Suprapubic skin (tissue), 4 donors: ENCODE measurements around the gene ZNF521. TPM values are rescaled to one million over a fixed set of nuclear protein-coding genes. Genes with fewer than 3 reads are reported as not detected.

Experiments
- DNase-seq, 2 donors: peaks; one replicate each; pipeline ENCODE4 v3.0.0-alpha.2; 2019; ENCODE audit warnings: low spot score in 2 of 2
- H3K27ac ChIP-seq: fragments of 200-600 bp; sonication (generic); one replicate; pipeline ENCODE4 v1.5.1; 2019
- H3K27me3 ChIP-seq: fragments of 200-600 bp; sonication (generic); one replicate; pipeline ENCODE4 v1.5.1; 2019
- H3K36me3 ChIP-seq: fragments of 200-600 bp; sonication (generic); one replicate; pipeline ENCODE4 v1.5.1; 2019
- H3K4me1 ChIP-seq: fragments of 200-600 bp; sonication (generic); one replicate; pipeline ENCODE4 v1.5.1; 2019
- H3K4me3 ChIP-seq: fragments of 200-600 bp; sonication (generic); one replicate; pipeline ENCODE4 v1.5.1; 2019; ENCODE audit warnings: mild to moderate bottlenecking
- H3K9me3 ChIP-seq: fragments of 200-600 bp; sonication (generic); one replicate; pipeline ENCODE4 v1.5.1; 2019
- CTCF ChIP-seq, 2 donors: fragments of 200-600 bp in 1 of 2; fragments of 450-650 bp in 1 of 2; sonication (generic) in 1 of 2; IDR thresholded peaks; one replicate each; pipeline ENCODE4 v1.5.1; 2016 to 2019; ENCODE audit warnings: antibody characterized with exemption in 2 of 2, mild to moderate bottlenecking in 1 of 2, moderate library complexity in 1 of 2
- EP300 ChIP-seq: sonication (generic); formaldehyde crosslinking; IDR thresholded peaks from one replicate; pipeline ENCODE4 v1.6.1; 2017; ENCODE audit warnings: antibody characterized with exemption
- POLR2A ChIP-seq, 2 donors: fragments of 450-650 bp; IDR thresholded peaks; one replicate each; pipeline ENCODE4 v1.6.1; 2017; ENCODE audit warnings: antibody characterized with exemption in 2 of 2, mild to moderate bottlenecking in 2 of 2, moderate library complexity in 2 of 2
- POLR2AphosphoS5 ChIP-seq, 3 donors: sonication (generic); formaldehyde crosslinking; IDR thresholded peaks; one replicate each; pipeline ENCODE4 v1.6.1; 2017; ENCODE audit warnings: antibody characterized with exemption in 3 of 3
- WGBS: methylation state at CpG from one replicate; pipeline ENCODE4 v1.1.5; 2018; 5-methylcytosine and 5-hydroxymethylcytosine counted together
- total RNA-seq, 4 donors: library from RNA; depleted of rRNA; stranded (reverse); fragments of >200 nt; gene quantifications; one replicate each; pipeline ENCODE4 v1.1.0, GENCODE V29; 2016

ZNF521 gene
- total RNA-seq, 4 donors from 2014 or later = 6.4 to 13.2 (median 10.1) TPM

- 66% methylated on average over 3 of the region's 3 CpGs for WGBS
These were observed 258.8 kb downstream of the ZNF521 start for GRCh38 chr18:25093141-25093540.

GRCh38 chr18:25089470-25089869, 262.5 kb downstream of the ZNF521 start:
- H3K27ac ChIP-seq = no peak overlapping the region
- no peaks in the 10 kb centered on the region for H3K9me3 ChIP-seq
- no peaks in the 10 kb centered on the region for H3K4me1 ChIP-seq
- no peak overlapping the region for H3K4me3 ChIP-seq
- WGBS = 96% methylated on average over 6 of the region's 6 CpGs
- TF ChIP-seq POLR2AphosphoS5 (IDR thresholded peaks at IDR 0.05) (no peak), CTCF (IDR thresholded peaks at IDR 0.05) (no peak), EP300 (no peak), POLR2A (IDR thresholded peaks at IDR 0.05) (no peak)
- peaks cover 10% of the 10 kb centered on the region for H3K36me3 ChIP-seq
- H3K27me3 ChIP-seq = no peaks in the 10 kb centered on the region
- DNase-seq = no peak

More at GRCh38 chr18:25093141-25093540, 258.8 kb downstream of the ZNF521 start:
- Histone ChIP-seq H3K4me1 (no peaks in the 10 kb centered on the region), H3K36me3 (peaks cover 10% of the 10 kb centered on the region), H3K4me3 (no peak overlapping the region), H3K27me3 (no peaks in the 10 kb centered on the region), H3K27ac (no peak overlapping the region), H3K9me3 (no peaks in the 10 kb centered on the region)
- TF ChIP-seq POLR2AphosphoS5 (IDR thresholded peaks at IDR 0.05) (no peak), CTCF (IDR thresholded peaks at IDR 0.05) (no peak), EP300 (no peak)
- DNase-seq = no peak

- peaks cover 9% of the 10 kb centered on the region for H3K36me3 ChIP-seq
- H3K9me3 ChIP-seq = no peaks in the 10 kb centered on the region
- no peak for TF ChIP-seq POLR2A (IDR thresholded peaks at IDR 0.05)
- DNase-seq = no peak
- H3K4me3 ChIP-seq = no peak overlapping the region
- no peak overlapping the region for H3K27ac ChIP-seq
- 87% methylated on average over 2 of the region's 2 CpGs for WGBS
- no peaks in the 10 kb centered on the region for H3K27me3 ChIP-seq
- no peaks in the 10 kb centered on the region for H3K4me1 ChIP-seq
These were observed 265.1 kb downstream of the ZNF521 start for GRCh38 chr18:25086876-25087275.

- H3K4me3 ChIP-seq = no peak overlapping the region
- DNase-seq = no peak
- H3K27me3 ChIP-seq = no peaks in the 10 kb centered on the region
- 97% methylated on average over 8 of the region's 8 CpGs for WGBS
- no peaks in the 10 kb centered on the region for H3K4me1 ChIP-seq
- H3K9me3 ChIP-seq = no peaks in the 10 kb centered on the region
- TF ChIP-seq POLR2AphosphoS5 (IDR thresholded peaks at IDR 0.05) (no peak), EP300 (no peak), CTCF (IDR thresholded peaks at IDR 0.05) (no peak), POLR2A (IDR thresholded peaks at IDR 0.05) (no peak)
- peaks cover 4% of the 10 kb centered on the region for H3K36me3 ChIP-seq
- H3K27ac ChIP-seq = no peak overlapping the region
These were observed 271.0 kb downstream of the ZNF521 start for GRCh38 chr18:25081001-25081400.

- Histone ChIP-seq H3K27ac (no peak overlapping the region), H3K36me3 (peaks cover 4% of the 10 kb centered on the region), H3K4me1 (no peaks in the 10 kb centered on the region), H3K27me3 (no peaks in the 10 kb centered on the region), H3K9me3 (no peaks in the 10 kb centered on the region), H3K4me3 (no peak overlapping the region)
- TF ChIP-seq EP300 = no peak
- no peak for TF ChIP-seq POLR2A (IDR thresholded peaks at IDR 0.05)
- TF ChIP-seq POLR2AphosphoS5 (IDR thresholded peaks at IDR 0.05) = no peak
- no peak for TF ChIP-seq CTCF (IDR thresholded peaks at IDR 0.05)
- no peak for DNase-seq
- 59% methylated on average over 10 of the region's 10 CpGs for WGBS
These were observed 271.8 kb downstream of the ZNF521 start for GRCh38 chr18:25080211-25080610.
